GM19351 (cell line): ENCODE results near the gene ROBO4.
A peak's percentile ranks its signal among the peaks of the same experiment; 100 is the strongest.

Experiments
- ATAC-seq: cut with Tn5 transposase; IDR thresholded peaks from one replicate; pipeline ENCODE4 v1.9.1; 2021; ENCODE audit warnings: mild to moderate bottlenecking, moderate library complexity; ENCODE audit not compliant: unreplicated experiment

The ROBO4 gene

DNA sequence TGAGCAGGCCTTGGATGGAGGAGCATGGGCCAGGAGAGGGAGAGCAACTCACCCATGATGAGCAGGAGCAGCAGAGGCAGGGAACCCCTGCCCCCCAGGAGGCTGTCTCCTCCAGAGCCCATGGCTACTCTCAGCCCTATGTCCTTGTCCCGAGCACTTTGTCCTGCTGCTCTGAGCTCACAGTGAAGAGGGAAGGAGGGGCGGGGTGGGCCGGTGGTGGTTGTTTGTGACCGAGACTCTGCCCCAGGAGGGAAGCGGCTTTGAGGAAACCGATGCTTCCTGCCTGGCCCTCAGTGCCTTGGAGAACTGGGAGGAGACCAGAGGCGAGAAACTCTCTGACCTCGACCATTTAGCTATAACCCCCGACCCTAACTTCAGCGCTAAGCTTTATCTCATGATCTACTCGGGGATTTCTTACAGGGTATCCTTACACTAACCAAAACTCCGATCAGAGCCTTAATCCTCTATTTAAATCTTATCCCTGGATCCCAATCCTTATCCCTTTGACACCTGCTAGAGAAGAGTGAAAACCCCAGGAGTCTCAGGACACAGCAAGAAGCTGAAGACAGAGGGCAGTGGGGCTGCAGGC lies at the start of gene ROBO4:
ROBO4 (minus strand) TSS at position 192 of the 589 bp plus-strand sequence; CDS start at position 122, 70 bp downstream.
- no peak for ATAC-seq

GRCh38 chr11:124946735-124947141 lies 49.1 kb upstream of the ROBO4 start:
- ATAC-seq: no peak

DNA sequence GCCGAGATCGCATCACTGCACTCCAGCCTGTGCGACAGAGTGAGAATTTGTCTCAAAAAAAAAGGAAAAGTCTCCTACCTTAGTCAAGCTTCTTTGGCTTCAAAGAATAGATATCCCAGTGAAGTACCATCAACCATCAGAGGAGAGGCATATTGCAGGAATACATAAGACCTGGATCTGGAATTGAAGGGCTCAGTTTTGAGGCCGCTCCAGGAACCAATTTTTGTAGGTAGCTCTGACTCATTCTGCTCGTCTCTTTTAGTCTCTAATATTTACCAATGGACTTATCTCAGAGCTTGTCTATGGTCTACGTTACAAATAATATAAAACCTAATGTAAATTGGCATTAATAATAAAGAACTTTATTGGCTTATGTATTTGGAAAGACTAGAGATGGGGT lies 48.2 kb upstream of the ROBO4 start:
- ATAC-seq: no peak

DNA sequence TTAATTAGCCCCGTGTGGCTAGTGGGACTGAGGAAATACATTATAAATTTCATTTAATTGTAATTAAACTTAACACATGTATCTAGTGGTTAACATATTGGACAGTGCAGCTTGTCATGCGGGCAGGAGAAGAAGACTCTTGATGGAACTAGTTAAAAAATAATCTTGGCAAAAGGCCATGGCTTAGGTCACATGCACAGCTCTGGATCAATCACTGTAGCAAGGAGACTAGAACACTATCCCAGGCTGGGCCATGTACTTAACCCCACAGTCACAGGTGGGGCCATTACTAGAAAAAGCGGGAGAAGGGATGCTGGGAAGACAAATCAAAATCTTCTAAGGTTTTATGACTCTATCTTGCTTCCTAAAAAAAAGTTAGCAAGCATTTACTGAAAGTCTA lies 46.9 kb upstream of the ROBO4 start:
- no peak for ATAC-seq

- ATAC-seq: no peak
Measured at GRCh38 chr11:124943741-124944140, 46.1 kb upstream of the ROBO4 start.

DNA sequence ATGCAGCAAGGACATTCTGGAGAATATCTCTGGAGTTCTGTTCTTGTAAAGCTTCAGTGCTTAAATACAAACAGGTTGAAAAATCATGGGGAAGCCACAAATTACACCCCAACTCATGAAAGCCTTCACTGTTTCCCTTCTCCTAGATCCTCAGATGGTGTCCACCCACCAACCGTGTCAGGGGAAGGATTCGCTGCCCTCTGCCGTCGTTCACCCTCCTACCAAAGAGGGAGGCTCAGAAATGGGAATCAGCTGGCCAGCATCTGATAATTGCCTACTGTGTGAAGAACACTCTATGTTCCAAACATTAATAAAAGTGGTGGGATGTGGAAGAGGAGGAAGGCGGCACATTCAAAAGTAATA lies 45.6 kb upstream of the ROBO4 start:
- no peak for ATAC-seq

DNA sequence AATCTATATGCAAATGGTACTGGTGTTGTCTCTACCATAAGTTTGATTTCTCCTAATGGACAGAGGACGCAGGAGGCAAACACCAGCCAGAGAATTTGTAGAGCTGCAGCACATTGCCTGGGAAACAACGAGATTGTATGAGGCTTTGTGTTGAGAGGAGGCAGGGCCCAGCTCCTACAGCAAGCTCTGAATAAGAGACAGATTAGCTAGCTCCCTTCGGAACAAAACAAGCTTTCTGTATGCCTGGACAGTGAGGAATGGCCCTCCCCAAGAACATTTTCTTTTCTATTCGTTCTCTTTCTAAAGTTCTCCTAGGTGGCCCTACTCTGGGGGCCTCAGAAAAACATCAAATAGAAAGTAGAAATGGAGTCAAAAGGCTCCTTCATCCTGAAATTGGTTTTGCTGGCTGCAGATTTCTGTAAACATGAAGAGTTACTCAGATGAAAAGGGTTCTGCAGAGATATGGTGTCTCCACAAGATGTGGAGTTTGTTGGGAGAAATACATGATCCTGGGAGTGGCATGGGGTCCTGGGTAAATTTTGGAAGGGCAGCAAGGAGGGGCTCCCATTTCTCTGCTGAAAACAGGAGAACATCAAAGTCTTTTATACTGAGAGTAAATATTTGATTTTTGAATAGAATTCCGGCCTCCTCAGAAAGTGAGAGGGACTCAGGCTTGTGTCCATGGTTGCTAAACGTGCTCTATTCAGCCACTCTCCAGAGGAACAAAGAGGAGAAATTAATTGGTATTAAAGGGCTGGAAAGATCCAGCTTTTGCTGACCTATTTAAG lies 45.0 kb upstream of the ROBO4 start:
- ATAC-seq: no peak

DNA sequence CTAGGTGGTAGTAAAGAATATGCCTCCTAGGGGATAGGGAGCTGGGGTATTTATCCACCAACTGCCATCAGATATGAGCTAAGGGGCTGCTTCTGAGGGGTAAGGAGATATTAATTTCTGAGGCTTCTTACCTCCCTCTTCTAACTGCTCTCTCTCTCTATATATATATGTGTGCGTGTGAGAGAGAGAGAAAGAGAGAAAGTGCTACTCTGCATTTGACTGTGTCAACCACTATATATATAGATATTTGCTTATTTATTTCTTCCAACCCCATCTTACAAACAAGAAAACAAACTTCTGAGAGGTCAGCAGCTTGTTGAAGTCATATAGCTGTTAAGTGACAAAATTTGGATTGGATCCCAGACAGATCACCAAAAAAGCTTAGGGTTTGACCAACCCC lies 44.0 kb upstream of the ROBO4 start:
- ATAC-seq: peak; percentile 89

GRCh38 chr11:124938970-124939369 lies 41.3 kb upstream of the ROBO4 start:
- no peak for ATAC-seq

DNA sequence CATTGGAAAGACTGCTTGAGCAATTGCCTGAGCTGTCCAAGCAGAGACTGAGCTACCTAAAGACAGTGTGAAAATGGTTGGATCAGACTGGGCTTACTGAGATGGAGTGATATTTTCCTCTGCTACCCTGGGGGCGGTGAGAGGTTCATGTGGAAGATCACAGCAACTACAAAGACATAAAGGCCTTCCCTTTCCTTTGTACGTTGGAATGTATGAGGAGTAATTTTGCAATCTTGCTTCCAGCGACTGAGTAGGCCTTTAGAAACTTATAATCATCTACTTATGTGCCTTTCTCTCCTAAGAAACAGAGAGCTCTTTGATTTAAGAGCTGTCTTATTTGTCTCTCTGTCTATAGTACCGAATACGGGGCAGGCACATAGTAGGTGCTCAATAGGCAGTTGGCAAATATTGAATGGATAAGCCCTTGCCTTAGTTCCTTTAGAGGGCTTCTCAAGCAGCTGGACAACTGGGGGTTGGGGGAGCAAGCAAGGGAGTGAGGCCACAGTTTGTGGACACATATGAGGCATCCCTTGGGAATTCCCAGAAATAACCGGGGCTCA lies 40.6 kb upstream of the ROBO4 start:
- ATAC-seq: no peak

- no peak for ATAC-seq
Measured at GRCh38 chr11:124937336-124937935, 39.8 kb upstream of the ROBO4 start.

DNA sequence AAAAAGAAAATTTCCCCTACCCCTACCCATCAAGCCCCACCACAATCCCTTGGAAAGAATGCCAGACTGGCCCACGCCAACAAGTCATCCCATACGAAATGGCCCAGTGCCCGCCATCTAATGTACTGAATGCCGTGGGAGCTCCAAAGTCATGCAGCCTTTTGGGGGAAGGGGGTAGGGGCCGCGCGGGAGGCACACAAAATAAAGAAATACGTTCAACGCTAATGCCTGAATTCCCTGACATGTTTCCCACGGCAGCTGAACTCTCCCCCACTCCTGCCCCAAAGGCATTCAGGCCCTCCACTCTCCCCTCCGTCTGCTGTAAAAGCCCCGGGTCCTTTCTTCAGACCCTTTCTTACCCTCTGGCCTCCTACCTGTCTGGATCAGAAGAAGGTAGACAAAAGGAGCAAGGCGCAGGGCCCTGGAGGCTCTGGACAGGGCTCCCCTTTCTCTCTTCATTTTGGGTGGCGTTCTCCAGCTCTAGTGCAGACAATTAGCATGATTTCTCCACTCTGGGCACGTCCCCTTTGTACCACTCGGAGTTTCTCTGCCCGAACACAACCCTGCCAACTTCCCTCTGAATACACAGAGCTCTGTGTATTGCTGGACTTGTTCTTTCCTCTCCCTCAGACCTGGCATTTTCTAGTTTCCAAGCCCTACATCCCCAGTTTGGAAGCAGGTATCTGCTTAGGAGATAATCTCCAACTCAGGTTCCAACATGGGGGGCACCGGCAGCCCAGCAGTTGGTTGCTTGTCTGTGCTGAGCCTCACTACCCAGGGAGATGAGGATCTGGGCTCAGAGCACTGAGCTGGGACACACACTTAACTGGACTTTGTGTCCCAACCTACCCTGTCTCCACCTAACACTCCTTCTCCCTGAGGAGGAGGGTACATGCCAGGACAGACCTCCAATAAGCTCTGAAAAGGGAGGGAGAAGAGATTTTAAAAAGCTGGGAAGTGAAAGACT lies 38.2 kb upstream of the ROBO4 start, which contains the start of gene HEPACAM:
HEPACAM (minus strand) TSS at position 500 of the 967 bp plus-strand sequence; CDS start at position 459, 41 bp downstream.
- no peak for ATAC-seq

DNA sequence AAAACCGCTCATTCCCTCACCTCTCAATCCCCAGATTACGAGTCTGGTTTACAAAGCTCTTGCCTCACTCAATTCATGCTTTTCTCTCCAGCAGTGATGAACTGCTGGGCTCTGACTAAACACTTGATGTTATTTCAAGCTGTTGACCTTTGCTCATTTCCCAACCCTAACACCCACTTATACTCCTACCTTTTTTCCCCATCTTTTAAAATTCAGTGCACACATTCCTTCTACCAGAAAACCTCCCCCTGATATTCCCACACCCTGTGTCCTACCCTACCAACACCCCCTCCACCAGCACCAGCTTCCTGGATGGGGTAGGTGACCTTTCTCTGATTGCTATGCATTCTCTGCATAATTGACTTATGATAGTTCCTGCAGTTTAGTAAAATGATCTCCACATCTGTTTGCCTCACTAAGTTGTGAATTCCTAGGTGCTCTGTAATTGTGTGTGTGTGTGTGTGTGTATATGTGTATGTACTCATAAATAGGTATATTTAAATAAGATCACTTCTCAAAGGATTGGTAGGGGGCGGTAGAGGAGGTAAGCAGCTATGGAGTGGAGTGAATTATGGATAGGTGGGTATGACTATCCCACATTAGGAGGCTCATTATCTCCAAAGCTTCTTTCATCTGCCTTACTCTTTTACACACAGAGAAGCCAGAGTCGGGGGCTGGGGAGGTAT lies 37.3 kb upstream of the ROBO4 start:
- no peak for ATAC-seq

- peak; percentile 98 for ATAC-seq
Measured at GRCh38 chr11:124930799-124931198, 33.1 kb upstream of the ROBO4 start.

- ATAC-seq: no peak
Measured at GRCh38 chr11:124928942-124929665, 31.4 kb upstream of the ROBO4 start.

DNA sequence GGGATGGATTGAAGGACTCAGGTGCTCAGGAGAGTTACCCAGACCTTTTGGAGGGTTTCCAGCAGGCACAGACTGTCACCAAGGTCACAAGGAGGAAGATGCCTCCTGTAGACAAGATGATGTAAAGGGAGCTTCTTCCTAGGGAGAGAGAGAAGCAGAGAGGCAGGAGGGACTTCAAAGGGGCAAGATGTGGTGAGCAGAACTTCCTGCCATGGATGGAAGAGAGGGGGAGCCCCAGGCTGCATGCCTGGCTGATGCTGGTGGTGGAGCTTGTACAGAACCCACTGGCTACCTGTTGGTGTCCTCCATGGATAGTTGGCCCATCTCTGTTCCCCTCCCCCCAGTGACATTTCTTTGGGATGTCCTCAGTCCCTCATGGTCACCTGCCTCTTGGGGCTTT lies 25.6 kb upstream of the ROBO4 start:
- no peak for ATAC-seq

DNA sequence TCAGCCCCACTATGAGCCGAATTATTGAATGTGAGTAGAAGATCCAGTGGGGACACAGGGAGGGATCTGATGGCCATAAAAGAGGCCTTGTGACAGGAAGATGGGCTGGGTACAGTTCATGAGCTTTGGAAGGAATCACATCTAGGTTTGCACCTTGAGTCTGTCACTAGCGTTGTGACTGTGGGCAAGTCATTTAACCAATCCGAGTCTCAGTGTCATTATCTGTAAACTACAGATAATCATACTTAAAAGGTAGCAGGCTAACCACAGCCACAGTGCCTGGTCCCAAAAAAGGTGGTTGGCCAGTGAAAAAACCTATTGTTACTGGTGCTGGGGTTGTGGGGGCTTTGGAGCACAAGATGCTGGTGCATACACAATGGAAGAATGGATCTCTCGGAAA lies 25.2 kb upstream of the ROBO4 start:
- no peak for ATAC-seq

GRCh38 chr11:124920870-124921609 lies 23.4 kb upstream of the ROBO4 start:
- peak; percentile 72 for ATAC-seq

DNA sequence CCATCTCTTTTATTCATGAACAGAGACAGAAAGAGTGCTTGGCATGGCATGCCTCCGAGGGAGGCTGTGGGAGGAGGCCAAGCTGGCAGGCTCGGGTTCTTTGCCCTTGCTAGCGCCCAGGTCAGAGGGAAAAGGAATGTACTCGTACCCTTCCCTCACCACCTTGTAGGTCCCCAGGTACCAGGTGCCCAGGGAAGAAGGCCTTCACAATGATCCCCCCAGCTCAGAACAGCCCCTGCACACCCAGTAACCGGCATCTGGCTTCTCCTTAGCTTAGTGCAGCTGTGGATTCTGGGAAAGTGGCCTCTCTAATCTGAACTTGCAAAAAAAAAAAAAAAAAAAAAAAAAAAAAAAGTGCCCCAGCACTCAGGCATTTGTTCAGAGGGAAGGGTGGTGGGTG lies 22.7 kb upstream of the ROBO4 start:
- ATAC-seq: no peak
